Body of pancreas (tissue), 4 donors: Measurements from ENCODE around the gene CHCHD1.

Experiments
- POLR2A ChIP-seq, 3 donors: fragments of 450-650 bp; IDR thresholded peaks; one replicate each; pipeline ENCODE4 v1.6.1; 2016; ENCODE audit warnings: antibody characterized with exemption in 3 of 3, mild to moderate bottlenecking in 2 of 3
- TF ChIP-seq, protein P1 (sequence below), 7 experiments: fragments of 450-650 bp in 4 of 7; fragments of 200-600 bp in 3 of 7; sonication (generic) in 3 of 7; IDR thresholded peaks; one replicate each; pipeline ENCODE4 v1.5.1; 2016 to 2019; ENCODE audit warnings: antibody characterized with exemption in 7 of 7

GRCh38 chr10:73785211-73785720 lies 3.4 kb downstream of the CHCHD1 start, which contains the start of gene ZSWIM8:
- TF ChIP-seq, protein P1, sequence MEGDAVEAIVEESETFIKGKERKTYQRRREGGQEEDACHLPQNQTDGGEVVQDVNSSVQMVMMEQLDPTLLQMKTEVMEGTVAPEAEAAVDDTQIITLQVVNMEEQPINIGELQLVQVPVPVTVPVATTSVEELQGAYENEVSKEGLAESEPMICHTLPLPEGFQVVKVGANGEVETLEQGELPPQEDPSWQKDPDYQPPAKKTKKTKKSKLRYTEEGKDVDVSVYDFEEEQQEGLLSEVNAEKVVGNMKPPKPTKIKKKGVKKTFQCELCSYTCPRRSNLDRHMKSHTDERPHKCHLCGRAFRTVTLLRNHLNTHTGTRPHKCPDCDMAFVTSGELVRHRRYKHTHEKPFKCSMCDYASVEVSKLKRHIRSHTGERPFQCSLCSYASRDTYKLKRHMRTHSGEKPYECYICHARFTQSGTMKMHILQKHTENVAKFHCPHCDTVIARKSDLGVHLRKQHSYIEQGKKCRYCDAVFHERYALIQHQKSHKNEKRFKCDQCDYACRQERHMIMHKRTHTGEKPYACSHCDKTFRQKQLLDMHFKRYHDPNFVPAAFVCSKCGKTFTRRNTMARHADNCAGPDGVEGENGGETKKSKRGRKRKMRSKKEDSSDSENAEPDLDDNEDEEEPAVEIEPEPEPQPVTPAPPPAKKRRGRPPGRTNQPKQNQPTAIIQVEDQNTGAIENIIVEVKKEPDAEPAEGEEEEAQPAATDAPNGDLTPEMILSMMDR (IDR thresholded peaks at IDR 0.05): peak in 2 of 7 experiments; percentile 19 to 27
- peak in 2 of 3 donors; percentile 76 to 85 for TF ChIP-seq POLR2A (IDR thresholded peaks at IDR 0.05)
